Measurements from ENCODE around the gene INF2.
"Not testable (repeated sequence)": the region's sequence is repeated elsewhere in the genome, so short reads cannot be mapped to it uniquely, and the experiment has no call there.

INF2 gene

GRCh38 chr14:104689109-104689880 is at the start of gene INF2:
Gene INF2 (plus strand): TSS chr14:104689618. CDS start chr14:104701366, 11,748 bp downstream.
- peak; percentile 76 for DNase-seq

- DNase-seq: peak; percentile 73
Observed at GRCh38 chr14:104639885-104640548, 49.4 kb upstream of the INF2 start.

- no peak for DNase-seq
Observed at GRCh38 chr14:104640681-104641080, 48.7 kb upstream of the INF2 start.

GRCh38 chr14:104641753-104642539 is 47.5 kb upstream of the INF2 start:
- DNase-seq: no peak

- DNase-seq: no peak
Observed at GRCh38 chr14:104642540-104642868, 46.9 kb upstream of the INF2 start.

GRCh38 chr14:104643306-104643705 is 46.1 kb upstream of the INF2 start:
- DNase-seq: no peak

- DNase-seq: no peak
Observed at GRCh38 chr14:104644091-104644635, 45.3 kb upstream of the INF2 start.

GRCh38 chr14:104644656-104645378 is 44.6 kb upstream of the INF2 start:
- DNase-seq: no peak

GRCh38 chr14:104647467-104648043 is 41.9 kb upstream of the INF2 start:
- no peak for DNase-seq

- peak; percentile 68 for DNase-seq
Observed at GRCh38 chr14:104650057-104650980, 39.1 kb upstream of the INF2 start.

GRCh38 chr14:104650981-104651875 is 38.2 kb upstream of the INF2 start:
- DNase-seq: no peak

GRCh38 chr14:104651876-104652260 is 37.5 kb upstream of the INF2 start:
- DNase-seq: no peak

GRCh38 chr14:104652386-104652785 is 37.0 kb upstream of the INF2 start:
- no peak for DNase-seq

- DNase-seq: not testable (repeated sequence)
Observed at GRCh38 chr14:104653130-104653920, 36.1 kb upstream of the INF2 start.

- DNase-seq: no peak
Observed at GRCh38 chr14:104654119-104654518, 35.3 kb upstream of the INF2 start.

- no peak for DNase-seq
Observed at GRCh38 chr14:104655128-104655848, 34.1 kb upstream of the INF2 start.

- peak; percentile 89 for DNase-seq
Observed at GRCh38 chr14:104656014-104656714, 33.3 kb upstream of the INF2 start.

GRCh38 chr14:104657101-104657524 is 32.3 kb upstream of the INF2 start:
- DNase-seq: peak; percentile 29
